ENCODE results near the gene FADS2.

GRCh38 chr11:61847914-61848581 lies 19.9 kb downstream of the FADS2 start:
- no peak for TF ChIP-seq CTCF (IDR thresholded peaks at IDR 0.05)
- TF ChIP-seq POLR2A (IDR thresholded peaks at IDR 0.05): no peak
